Adrenal gland (tissue), 5 donors: ENCODE data around the gene RUNX1.

ENCODE experiments used
- POLR2A ChIP-seq, 2 donors: fragments of 450-650 bp; IDR thresholded peaks; one replicate each; pipeline ENCODE4 v1.6.1; 2017; ENCODE audit warnings: antibody characterized with exemption in 2 of 2, mild to moderate bottlenecking in 2 of 2, moderate library complexity in 1 of 2
- TF ChIP-seq, protein P1 (sequence below), 6 experiments: fragments of 450-650 bp in 4 of 6; fragments of 200-600 bp in 2 of 6; sonication (generic) in 1 of 6; IDR thresholded peaks; 1 replicate in 5 of 6; 2 replicates in 1 of 6; pipeline versions ENCODE4 v1.5.1 to v1.8.0; 2016 to 2021; ENCODE audit warnings: antibody characterized with exemption in 6 of 6, mild to moderate bottlenecking in 2 of 6, moderate library complexity in 1 of 6
- donor health status: DM: no; HTN: no; CAD: no.

DNA sequence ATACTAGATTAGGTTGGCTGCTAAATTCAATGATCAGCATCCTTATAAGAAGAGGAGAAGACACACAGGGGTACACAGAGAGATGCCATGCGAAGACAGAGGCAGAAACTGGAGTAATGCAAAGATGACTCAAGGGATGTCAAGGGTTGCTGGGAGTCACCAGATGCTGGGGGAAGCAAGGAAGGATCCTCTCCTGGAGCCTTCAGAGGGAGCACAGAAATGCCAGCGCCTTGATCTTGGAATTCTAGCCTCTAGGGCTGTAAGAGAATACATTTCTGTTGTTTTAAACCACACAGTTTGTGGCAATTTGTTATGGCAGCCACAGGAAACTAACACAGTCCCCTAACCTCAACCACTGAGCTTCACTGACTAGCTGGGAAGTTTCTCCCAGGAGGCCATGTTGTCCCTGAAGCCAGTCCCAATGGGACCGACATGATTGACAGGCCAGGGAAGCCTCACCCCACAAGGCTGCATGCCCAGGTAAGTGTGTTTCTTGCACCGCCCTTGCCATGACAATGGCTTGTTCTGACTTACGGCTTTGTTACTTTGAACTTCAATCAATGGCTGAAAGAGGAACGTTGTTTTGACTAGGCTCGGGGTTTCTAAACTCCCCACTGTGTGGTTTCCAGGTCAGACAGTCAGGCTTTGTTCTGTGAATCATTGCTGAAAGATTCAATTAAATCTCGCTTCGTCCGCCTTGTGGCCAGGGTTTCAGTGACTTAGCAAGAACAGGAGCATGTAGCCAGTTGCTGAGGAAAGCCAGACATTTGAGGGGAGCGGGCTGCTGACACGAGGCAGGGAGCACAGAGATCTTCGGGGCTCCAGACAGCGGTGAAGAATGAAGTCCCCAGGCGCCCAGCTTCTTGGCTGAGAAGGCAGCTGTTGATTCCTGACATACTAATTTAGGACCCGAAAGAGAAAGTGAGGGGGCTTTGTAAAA, 62.3 kb downstream of the RUNX1 start:
- TF ChIP-seq, protein P1, sequence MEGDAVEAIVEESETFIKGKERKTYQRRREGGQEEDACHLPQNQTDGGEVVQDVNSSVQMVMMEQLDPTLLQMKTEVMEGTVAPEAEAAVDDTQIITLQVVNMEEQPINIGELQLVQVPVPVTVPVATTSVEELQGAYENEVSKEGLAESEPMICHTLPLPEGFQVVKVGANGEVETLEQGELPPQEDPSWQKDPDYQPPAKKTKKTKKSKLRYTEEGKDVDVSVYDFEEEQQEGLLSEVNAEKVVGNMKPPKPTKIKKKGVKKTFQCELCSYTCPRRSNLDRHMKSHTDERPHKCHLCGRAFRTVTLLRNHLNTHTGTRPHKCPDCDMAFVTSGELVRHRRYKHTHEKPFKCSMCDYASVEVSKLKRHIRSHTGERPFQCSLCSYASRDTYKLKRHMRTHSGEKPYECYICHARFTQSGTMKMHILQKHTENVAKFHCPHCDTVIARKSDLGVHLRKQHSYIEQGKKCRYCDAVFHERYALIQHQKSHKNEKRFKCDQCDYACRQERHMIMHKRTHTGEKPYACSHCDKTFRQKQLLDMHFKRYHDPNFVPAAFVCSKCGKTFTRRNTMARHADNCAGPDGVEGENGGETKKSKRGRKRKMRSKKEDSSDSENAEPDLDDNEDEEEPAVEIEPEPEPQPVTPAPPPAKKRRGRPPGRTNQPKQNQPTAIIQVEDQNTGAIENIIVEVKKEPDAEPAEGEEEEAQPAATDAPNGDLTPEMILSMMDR (IDR thresholded peaks at IDR 0.05), result no peak
- TF ChIP-seq POLR2A (IDR thresholded peaks at IDR 0.05), result no peak
